Measurements from ENCODE around the gene ADCY4. TPM values are rescaled to one million over a fixed set of nuclear protein-coding genes. Genes with fewer than 3 reads are reported as not detected.

The ADCY4 gene
- total RNA-seq, 1 experiment from 2014 or later, result 0.86 TPM

DNA sequence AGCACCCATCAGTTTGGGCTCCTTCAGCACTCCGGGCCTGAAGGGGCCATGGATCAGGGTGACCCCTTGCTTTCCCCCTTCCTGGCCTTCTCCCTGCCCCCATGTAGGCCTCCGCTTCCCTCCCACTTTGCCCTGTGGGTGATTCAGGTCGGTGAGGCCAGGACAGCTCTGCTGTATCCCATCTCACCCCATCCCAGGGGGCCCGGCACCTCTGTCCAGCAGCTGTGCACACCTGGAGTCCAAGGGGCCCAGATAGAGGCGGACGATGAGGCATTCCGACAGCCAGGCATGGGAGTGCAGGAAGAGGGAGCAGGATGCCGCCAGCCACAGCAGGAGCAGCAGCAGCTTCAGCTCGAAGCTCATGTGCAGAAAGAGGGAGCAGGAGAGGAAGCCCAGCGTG, 12.2 kb downstream of the ADCY4 start:
- no peak overlapping the region for H3K4me3 ChIP-seq (replicated peaks in 1 of 2; ENCODE audit: low read depth in 1 of 2, low read length in 2 of 2)
- ChIA-PET RAD21 (ENCODE audit: low non-redundant PET in 1 of 2, low total read pairs in 2 of 2, uncharacterized antibody in 2 of 2, unreplicated experiment in 2 of 2) (no interaction called here), POLR2A (no interaction called here), CTCF (no interaction called here)
- no peak overlapping the region for H3K4me2 ChIP-seq (ENCODE audit: low read length)
- BruUV-seq (replicated peaks), result no TSS peak
- H2AFZ ChIP-seq (ENCODE audit: low read depth, low read length, poor library complexity, severe bottlenecking), result no peak overlapping the region
- 0 out of 2 replicates have a peak, but pooled peaks cover 4% of the 10 kb centered on the region for H3K27me3 ChIP-seq (ENCODE audit: insufficient read depth, low read length)
- peaks cover 2 to 5% of the 10 kb centered on the region in 2 experiments for H3K4me1 ChIP-seq (ENCODE audit: control insufficient read depth in 1 of 2, insufficient read depth in 2 of 2, low read length in 2 of 2)
- ATAC-seq (no peak), DNase-seq (ENCODE audit: low read depth, low spot score) (no peak)
- no peaks in the 10 kb centered on the region for H4K20me1 ChIP-seq (ENCODE audit: insufficient read depth)
- no peak overlapping the region for H3K27ac ChIP-seq (ENCODE audit: low read depth, low read length)
- H3K9me2 ChIP-seq (ENCODE audit: insufficient read depth), result no peaks in the 10 kb centered on the region
- H3K9ac ChIP-seq (ENCODE audit: low read length), result no peak overlapping the region
- intact Hi-C loops (cut with micrococcal nuclease), result no loop called here
- H3K9me3 ChIP-seq (ENCODE audit: control insufficient read depth in 1 of 2, insufficient read depth in 1 of 2, low read depth in 1 of 2, low read length in 2 of 2), result no peaks in the 10 kb centered on the region
- TF ChIP-seq FOSL1 (IDR thresholded peaks at IDR 0.05; ENCODE audit: low read depth) (no peak), EGR1 (IDR thresholded peaks at IDR 0.05; ENCODE audit: low read depth) (no peak), RAD21 (IDR thresholded peaks at IDR 0.05; ENCODE audit: low read depth) (no peak), SRF (IDR thresholded peaks at IDR 0.05; ENCODE audit: low read depth) (no peak), SP1 (IDR thresholded peaks at IDR 0.05; ENCODE audit: low read depth) (no peak), POLR2A (IDR thresholded peaks at IDR 0.05; ENCODE audit: borderline replicate concordance, extremely low read depth, insufficient read depth, insufficient read length) (no peak), POLR2AphosphoS5 (IDR thresholded peaks at IDR 0.05; ENCODE audit: low read depth, low read length) (no peak)
- TF ChIP-seq, protein P1, sequence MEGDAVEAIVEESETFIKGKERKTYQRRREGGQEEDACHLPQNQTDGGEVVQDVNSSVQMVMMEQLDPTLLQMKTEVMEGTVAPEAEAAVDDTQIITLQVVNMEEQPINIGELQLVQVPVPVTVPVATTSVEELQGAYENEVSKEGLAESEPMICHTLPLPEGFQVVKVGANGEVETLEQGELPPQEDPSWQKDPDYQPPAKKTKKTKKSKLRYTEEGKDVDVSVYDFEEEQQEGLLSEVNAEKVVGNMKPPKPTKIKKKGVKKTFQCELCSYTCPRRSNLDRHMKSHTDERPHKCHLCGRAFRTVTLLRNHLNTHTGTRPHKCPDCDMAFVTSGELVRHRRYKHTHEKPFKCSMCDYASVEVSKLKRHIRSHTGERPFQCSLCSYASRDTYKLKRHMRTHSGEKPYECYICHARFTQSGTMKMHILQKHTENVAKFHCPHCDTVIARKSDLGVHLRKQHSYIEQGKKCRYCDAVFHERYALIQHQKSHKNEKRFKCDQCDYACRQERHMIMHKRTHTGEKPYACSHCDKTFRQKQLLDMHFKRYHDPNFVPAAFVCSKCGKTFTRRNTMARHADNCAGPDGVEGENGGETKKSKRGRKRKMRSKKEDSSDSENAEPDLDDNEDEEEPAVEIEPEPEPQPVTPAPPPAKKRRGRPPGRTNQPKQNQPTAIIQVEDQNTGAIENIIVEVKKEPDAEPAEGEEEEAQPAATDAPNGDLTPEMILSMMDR (IDR thresholded peaks at IDR 0.05 in 2 of 3, conservative IDR thresholded peaks at IDR 0.05 in 1 of 3; ENCODE audit: borderline replicate concordance in 1 of 3, insufficient read depth in 1 of 3, low read depth in 2 of 3, low read length in 2 of 3), result no peak
- TF ChIP-seq, protein P2, sequence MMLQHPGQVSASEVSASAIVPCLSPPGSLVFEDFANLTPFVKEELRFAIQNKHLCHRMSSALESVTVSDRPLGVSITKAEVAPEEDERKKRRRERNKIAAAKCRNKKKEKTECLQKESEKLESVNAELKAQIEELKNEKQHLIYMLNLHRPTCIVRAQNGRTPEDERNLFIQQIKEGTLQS (IDR thresholded peaks at IDR 0.05), result no peak
- TF ChIP-seq, protein P3, sequence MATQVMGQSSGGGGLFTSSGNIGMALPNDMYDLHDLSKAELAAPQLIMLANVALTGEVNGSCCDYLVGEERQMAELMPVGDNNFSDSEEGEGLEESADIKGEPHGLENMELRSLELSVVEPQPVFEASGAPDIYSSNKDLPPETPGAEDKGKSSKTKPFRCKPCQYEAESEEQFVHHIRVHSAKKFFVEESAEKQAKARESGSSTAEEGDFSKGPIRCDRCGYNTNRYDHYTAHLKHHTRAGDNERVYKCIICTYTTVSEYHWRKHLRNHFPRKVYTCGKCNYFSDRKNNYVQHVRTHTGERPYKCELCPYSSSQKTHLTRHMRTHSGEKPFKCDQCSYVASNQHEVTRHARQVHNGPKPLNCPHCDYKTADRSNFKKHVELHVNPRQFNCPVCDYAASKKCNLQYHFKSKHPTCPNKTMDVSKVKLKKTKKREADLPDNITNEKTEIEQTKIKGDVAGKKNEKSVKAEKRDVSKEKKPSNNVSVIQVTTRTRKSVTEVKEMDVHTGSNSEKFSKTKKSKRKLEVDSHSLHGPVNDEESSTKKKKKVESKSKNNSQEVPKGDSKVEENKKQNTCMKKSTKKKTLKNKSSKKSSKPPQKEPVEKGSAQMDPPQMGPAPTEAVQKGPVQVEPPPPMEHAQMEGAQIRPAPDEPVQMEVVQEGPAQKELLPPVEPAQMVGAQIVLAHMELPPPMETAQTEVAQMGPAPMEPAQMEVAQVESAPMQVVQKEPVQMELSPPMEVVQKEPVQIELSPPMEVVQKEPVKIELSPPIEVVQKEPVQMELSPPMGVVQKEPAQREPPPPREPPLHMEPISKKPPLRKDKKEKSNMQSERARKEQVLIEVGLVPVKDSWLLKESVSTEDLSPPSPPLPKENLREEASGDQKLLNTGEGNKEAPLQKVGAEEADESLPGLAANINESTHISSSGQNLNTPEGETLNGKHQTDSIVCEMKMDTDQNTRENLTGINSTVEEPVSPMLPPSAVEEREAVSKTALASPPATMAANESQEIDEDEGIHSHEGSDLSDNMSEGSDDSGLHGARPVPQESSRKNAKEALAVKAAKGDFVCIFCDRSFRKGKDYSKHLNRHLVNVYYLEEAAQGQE (IDR thresholded peaks at IDR 0.05; ENCODE audit: low read depth), result no peak
- TF ChIP-seq, protein P4, sequence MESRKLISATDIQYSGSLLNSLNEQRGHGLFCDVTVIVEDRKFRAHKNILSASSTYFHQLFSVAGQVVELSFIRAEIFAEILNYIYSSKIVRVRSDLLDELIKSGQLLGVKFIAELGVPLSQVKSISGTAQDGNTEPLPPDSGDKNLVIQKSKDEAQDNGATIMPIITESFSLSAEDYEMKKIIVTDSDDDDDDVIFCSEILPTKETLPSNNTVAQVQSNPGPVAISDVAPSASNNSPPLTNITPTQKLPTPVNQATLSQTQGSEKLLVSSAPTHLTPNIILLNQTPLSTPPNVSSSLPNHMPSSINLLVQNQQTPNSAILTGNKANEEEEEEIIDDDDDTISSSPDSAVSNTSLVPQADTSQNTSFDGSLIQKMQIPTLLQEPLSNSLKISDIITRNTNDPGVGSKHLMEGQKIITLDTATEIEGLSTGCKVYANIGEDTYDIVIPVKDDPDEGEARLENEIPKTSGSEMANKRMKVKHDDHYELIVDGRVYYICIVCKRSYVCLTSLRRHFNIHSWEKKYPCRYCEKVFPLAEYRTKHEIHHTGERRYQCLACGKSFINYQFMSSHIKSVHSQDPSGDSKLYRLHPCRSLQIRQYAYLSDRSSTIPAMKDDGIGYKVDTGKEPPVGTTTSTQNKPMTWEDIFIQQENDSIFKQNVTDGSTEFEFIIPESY (IDR thresholded peaks at IDR 0.05; ENCODE audit: extremely low read depth, insufficient replicate concordance, low read length), result no peak
- H3K79me2 ChIP-seq (ENCODE audit: insufficient read depth, low read length), result no peaks in the 10 kb centered on the region
- H3K36me3 ChIP-seq (ENCODE audit: control insufficient read depth in 1 of 2, insufficient read depth in 2 of 2, low read length in 2 of 2), result no peaks in the 10 kb centered on the region
